HCT116 (cell line): ENCODE data around the gene LHX4.

Experiments
- JUND ChIP-seq: IDR thresholded peaks from 2 replicates; pipeline ENCODE4 v1.6.1; 2012
- RAD21 ChIP-seq: IDR thresholded peaks from 2 replicates; pipeline ENCODE4 v1.6.1; 2012; ENCODE audit warnings: low read depth, mild to moderate bottlenecking

- no peak for TF ChIP-seq RAD21
- no peak for TF ChIP-seq JUND
Observed at GRCh38 chr1:180265871-180266270, 35.8 kb downstream of the LHX4 start.
